Adrenal gland (tissue), 5 donors: ENCODE results near the gene NFKBIB.

ENCODE experiments used
- CTCF ChIP-seq, 6 experiments: fragments of 450-650 bp in 4 of 6; fragments of 200-600 bp in 2 of 6; sonication (generic) in 1 of 6; IDR thresholded peaks; 1 replicate in 5 of 6; 2 replicates in 1 of 6; pipeline versions ENCODE4 v1.5.1 to v1.8.0; 2016 to 2021; ENCODE audit warnings: antibody characterized with exemption in 6 of 6, mild to moderate bottlenecking in 2 of 6, moderate library complexity in 1 of 6
- POLR2A ChIP-seq, 2 donors: fragments of 450-650 bp; IDR thresholded peaks; one replicate each; pipeline ENCODE4 v1.6.1; 2017; ENCODE audit warnings: antibody characterized with exemption in 2 of 2, mild to moderate bottlenecking in 2 of 2, moderate library complexity in 1 of 2
- donor health status: DM: no; HTN: no; CAD: no.

- TF ChIP-seq CTCF (IDR thresholded peaks at IDR 0.05) (peak in 3 of 6 experiments; percentile 14 to 31 (median 21)), POLR2A (IDR thresholded peaks at IDR 0.05) (no peak)
Observed at GRCh38 chr19:38932425-38933179, 32.8 kb downstream of the NFKBIB start.
